GM18505 (cell line): ENCODE measurements around the gene TSPAN17.

Experiments used
- ATAC-seq: cut with Tn5 transposase; IDR thresholded peaks from one replicate; pipeline ENCODE4 v1.9.1; 2021; ENCODE audit not compliant: unreplicated experiment
- POLR2A ChIP-seq: IDR thresholded peaks from 4 replicates; pipeline ENCODE4 v1.6.1; 2011; ENCODE audit warnings: borderline replicate concordance; ENCODE audit not compliant: insufficient read depth, insufficient read length; ENCODE audit errors: extremely low read depth

TSPAN17 gene

DNA sequence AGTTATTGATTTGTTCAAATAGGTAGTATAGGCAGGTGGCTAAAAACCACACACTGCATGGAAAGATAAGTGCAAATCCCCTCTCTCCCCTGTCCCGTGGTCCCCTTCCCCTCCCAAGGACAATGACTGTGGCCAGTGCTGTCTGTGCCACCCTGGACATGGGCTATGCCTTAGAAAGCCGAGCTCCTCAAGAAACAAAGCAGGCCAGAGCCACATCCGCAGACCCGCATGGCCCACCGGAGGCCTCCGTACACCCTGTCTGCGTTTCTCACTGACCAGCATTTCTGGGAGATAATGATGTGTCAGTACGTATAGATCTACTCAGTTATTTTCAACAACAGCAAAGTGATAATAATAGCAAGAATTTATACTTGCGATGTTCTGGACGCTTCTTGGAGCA, 16.3 kb downstream of the TSPAN17 start:
- no peak for ATAC-seq
- TF ChIP-seq POLR2A, result no peak

DNA sequence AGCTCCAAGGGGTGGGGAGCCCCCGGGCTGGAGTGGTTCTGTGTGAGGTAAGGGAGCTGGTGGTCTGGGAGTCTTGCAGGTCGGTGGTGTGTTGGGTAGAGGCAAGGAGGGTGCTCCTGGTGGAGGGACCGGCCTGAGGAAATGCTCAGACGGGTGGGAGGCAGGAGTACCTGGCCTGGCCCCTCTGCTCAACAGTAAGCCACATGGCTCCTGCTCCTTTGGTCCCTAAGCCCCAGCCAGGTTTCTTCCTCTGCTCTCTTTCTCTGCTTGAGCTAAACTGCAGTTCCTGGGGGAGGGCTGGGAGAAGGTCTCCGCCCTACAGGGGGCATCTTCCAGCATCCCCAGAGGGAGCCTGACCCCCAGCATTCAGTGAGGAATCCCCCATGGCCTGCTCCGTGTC, 17.2 kb downstream of the TSPAN17 start:
- TF ChIP-seq POLR2A, result no peak
- ATAC-seq, result no peak

DNA sequence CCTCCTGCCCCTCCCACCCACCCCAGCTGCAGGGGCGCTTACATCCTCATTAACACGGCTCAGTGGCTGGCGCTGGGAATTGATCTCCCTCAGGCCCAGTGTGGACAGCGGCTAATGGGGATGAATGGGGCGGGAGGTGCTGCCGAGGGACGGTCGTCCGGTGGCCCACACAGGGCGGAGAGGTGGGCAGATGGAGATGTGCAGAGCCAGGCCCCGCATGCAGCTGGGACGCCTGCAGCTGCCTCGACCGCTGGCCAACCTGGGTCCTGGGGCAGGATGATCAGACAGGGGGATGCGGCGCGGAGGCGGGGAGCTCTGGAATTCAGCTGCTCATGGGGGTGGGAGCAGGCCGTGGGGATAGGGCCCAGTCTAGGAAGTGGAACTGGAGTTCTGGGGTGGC, 17.6 kb downstream of the TSPAN17 start:
- ATAC-seq, result no peak
- no peak for TF ChIP-seq POLR2A

DNA sequence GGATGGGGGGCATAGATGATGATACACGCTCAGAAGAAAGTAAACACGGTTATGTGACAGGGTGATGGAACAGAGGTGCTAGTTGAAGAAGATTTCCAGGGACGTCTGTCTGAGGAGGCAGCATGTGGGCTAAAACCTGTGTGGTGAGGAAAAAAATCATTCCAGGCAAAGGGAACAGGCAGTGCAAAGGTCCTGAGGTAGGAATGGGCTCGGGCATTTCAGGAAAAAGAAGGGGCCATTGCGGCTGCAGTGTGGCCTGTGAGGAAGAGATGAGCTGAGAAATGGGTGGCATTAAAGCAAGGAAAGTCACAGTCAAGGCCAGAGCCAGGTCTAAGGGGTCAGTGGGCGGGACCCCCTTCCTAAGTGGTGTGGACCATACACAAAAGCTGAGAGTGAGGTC, 18.2 kb downstream of the TSPAN17 start:
- no peak for TF ChIP-seq POLR2A
- ATAC-seq, result no peak

DNA sequence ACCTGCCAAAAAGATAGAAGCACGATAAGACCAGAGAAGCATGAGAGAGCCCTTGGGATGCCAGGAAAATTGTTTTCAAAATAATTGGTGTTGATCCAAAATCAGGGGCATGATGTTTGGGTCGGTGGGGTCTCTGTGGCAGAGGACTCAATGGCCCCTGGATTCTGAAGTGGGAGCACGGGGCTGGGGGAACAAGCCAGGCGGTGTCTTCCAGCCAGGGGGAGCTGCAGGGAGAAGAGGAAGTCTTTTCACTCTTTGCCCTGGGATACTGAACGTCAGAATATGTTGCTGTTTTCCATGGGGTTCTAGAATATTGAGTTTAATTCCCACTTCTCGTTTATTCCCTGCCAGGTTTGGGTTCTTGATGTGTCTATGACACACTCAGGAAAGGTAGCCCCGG, 20.4 kb downstream of the TSPAN17 start:
- no peak for ATAC-seq
- no peak for TF ChIP-seq POLR2A

DNA sequence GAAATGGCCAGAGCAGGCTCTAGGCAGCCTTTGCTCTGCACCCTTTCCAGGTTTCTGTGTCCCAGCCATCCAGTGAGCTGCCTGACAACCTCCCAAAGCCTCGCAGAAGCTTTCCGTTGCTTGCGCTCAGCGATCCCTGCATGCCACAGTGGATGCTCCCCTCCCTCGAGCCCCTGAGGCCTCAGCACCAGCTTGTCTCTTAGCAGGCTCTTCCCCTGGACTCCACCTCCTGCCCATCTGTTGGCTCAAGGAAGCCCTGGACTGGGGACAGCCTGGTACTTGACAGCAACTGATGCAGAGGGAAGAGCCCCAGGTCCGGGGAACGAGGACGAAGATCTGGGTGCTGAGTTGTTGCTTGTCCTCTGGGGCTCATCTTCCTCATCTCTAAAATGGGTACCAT, 23.2 kb downstream of the TSPAN17 start:
- TF ChIP-seq POLR2A, result no peak
- no peak for ATAC-seq

DNA sequence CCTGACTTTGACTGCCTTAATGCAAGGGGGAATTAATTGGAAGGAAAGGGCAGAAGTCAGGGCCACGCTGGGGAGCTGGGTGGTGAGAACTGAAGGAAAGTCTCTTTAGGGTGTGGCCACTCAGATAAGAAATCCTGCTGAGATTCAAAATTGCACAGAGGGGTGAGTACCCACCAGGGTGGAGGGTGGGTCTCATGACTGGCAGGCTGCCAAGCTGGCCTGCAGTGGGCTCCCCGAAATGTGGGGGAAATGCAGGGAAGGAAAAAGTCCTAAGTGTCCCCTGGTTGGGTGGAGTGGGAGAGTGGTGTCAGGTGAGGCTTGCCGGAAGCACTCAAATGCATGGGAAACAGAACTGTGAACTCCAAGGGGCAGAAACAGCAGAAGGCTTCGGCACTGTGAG, 24.1 kb downstream of the TSPAN17 start:
- no peak for TF ChIP-seq POLR2A
- ATAC-seq, result no peak

DNA sequence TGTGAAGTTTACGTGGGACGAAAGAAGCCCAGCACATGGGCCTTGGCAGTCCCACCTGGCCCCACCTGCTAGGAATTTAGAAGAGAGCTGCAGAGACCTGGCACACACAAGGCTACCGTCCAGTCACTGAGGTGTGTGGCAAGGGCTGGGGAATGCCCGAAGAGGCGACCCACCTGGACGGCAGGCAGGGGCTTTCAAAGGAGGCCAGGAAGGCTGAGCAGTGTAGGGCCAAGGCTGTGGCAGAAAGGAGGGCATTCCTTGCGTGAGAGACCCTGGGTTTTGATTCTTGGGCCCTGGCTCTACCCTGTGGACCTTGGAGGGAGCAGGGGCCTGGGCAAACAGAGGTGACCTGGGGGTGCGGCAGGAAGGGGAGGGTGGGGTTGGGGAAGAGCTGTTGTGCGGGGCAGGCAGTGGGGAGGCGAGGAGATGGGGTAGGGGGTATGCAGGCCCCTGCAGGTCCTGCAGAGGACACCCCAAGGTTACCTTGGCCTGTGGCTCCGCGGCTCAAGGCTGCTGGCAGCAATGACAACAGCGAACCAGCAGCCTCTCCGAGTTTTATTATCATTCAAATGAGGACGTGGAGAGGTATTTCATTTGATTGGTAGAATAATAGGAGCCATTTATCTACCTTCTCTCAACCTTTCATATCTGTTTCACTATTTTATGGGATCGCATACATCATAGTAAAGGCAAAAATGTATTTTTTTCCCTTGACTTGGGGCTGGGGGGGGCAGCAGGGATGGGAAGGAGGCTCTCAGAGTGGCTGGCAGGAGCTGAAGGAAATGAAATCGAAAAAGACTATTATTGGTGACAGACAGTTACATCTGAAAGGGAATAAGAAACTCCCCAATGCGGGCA, 24.8 kb downstream of the TSPAN17 start:
- TF ChIP-seq POLR2A, result no peak
- ATAC-seq, result no peak

DNA sequence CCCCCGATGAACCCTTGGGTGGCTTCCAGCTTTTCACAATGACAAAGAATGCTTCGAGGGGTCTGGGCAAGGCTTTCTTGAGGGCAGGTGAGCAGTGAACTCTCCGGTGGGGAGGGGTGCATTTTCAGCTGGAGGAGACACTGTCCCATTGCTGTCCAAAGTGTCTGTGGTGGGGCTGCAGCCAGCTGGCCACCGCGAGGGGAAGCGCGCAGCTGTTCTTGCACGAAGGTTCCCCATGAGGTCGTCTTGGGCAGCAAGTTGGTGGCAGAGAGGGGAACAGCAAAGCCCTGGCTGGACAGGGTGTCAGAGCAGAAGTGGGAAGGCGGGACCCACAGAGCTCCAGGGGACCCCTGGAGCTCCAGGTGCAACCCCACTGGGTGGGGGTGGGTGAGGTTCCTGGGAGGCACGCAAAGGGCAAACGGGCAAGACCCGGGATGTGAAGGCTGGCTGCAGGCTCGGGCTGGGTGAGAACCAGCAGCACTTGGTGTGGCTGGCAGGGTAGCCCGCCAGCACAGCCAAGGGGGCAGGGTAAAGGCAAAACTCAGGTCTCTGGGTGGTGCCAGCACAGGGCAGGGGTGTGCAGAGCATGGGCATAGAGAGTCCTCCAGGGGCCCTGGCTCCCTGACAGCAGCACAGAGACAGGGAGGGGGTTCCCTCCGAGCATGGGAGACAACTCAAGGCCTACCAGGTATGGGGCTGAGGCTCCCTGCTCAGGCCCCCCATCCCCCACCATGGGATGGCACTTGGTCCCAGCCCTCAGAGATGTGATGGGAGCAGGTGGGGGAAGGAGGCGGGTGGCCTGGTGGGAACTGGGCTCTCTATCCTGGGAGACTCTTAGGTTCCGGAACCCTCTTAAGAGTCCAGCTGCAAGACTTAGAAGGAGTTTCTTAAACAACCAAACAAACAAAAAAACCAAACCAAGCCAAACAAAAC, 26.6 kb downstream of the TSPAN17 start:
- ATAC-seq, result no peak
- no peak for TF ChIP-seq POLR2A

DNA sequence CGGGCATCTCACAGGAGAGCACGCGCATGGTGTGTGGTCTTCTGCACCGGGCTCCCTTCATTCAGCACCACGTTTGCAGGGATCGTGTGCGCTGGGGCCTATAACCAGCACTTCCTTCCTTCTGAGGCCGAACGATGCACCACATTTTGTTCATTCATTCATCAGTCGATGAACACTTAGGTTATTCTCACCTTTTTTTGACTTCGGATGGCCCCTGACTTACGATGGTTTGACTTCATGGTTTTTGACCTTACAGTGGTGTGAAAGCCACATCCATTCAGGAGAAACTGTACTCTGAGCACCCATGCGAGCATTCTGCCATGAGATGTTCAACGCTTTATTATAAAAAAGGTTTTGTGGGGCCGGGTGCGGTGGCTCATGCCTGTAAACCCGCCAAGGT, 27.5 kb downstream of the TSPAN17 start:
- no peak for TF ChIP-seq POLR2A
- ATAC-seq, result no peak

DNA sequence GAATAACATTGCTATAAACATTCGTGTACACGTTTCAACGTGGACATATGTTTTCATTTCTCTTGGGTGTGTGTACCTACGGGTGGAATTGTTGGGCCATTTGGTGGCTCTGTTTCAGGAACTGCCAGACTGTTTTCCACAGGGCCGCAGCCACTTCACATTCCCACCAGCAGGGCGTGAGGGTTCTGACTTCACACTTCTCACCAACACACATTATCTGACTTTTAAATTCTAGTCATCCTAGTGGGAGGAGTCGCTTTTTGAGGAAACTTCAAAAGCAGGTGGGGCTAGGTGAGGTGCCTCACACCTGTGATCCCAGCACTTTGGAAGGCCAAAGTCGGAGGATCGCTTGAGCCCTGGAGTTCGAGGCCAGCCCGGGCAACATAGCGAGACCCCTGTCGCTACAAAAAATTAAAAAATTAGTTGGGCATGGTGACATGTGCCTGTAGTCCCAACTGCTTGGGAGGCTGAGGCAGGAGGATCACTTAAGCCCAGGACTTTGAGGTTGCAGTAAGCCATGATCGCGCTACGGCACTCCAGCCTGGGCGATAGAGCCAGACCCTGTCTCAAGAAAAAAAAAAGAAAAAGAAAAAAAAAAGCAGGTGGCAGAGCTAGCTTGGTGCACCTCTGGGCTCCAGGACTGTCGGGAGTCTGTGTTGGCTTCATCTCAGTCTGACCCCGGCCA, 28.5 kb downstream of the TSPAN17 start:
- ATAC-seq, result no peak
- no peak for TF ChIP-seq POLR2A

DNA sequence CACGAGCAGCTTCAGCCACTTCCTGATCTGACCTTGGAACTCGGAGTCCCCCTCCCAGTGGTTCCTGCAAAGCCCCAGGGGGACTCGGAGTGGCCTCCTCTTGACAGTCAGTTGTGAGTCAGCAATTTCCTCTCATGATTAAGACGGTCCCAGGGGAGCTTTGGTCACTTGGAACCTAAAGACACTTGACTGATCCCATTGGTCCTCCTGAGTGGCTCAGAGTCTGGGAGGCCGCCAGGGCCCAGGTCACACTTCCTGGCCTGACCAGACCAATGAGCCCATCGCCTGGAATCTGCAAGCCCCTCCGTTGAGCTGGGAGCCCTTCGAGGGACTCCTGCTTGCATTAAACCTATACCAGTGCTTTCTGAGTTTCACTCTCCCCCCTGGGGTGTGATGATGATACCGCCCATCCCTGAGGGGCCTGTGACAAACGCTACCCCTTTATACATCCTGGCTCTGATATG, 29.1 kb downstream of the TSPAN17 start:
- no peak for ATAC-seq
- TF ChIP-seq POLR2A, result no peak
